HG02870 (cell line): Measurements from ENCODE around the gene FFAR3.
"Not testable (repeated sequence)": the region's sequence is repeated elsewhere in the genome, so short reads cannot be mapped to it uniquely, and the experiment has no call there.

Source experiments
- ATAC-seq: cut with Tn5 transposase; IDR thresholded peaks from one replicate; pipeline ENCODE4 v1.9.1; 2021; ENCODE audit warnings: mild to moderate bottlenecking, moderate library complexity; ENCODE audit not compliant: unreplicated experiment

The FFAR3 gene

GRCh38 chr19:35373492-35373891, 15.2 kb downstream of the FFAR3 start:
- ATAC-seq: no peak

GRCh38 chr19:35374031-35374430, 15.8 kb downstream of the FFAR3 start:
- not testable (repeated sequence) for ATAC-seq

GRCh38 chr19:35375505-35376307, 17.4 kb downstream of the FFAR3 start:
- ATAC-seq: no peak

GRCh38 chr19:35377656-35378055, 19.4 kb downstream of the FFAR3 start:
- ATAC-seq: no peak

- no peak for ATAC-seq
Observed at GRCh38 chr19:35378356-35378755, 20.1 kb downstream of the FFAR3 start.

- not testable (repeated sequence) for ATAC-seq
Observed at GRCh38 chr19:35379545-35379944, 21.3 kb downstream of the FFAR3 start.

- ATAC-seq: no peak
Observed at GRCh38 chr19:35379992-35380391, 21.7 kb downstream of the FFAR3 start.

GRCh38 chr19:35380450-35381124, 22.3 kb downstream of the FFAR3 start:
- no peak for ATAC-seq

- no peak for ATAC-seq
Observed at GRCh38 chr19:35381318-35381717, 23.1 kb downstream of the FFAR3 start.

- ATAC-seq: no peak
Observed at GRCh38 chr19:35381926-35382325, 23.7 kb downstream of the FFAR3 start.

- no peak for ATAC-seq
Observed at GRCh38 chr19:35383536-35383935, 25.3 kb downstream of the FFAR3 start.

GRCh38 chr19:35388277-35389054, 30.2 kb downstream of the FFAR3 start:
- no peak for ATAC-seq

- ATAC-seq: no peak
Observed at GRCh38 chr19:35389192-35389861, 31.1 kb downstream of the FFAR3 start.

GRCh38 chr19:35392742-35393715, 34.8 kb downstream of the FFAR3 start:
- ATAC-seq: no peak

GRCh38 chr19:35395382-35396199, 37.3 kb downstream of the FFAR3 start:
- ATAC-seq: no peak

GRCh38 chr19:35396240-35396885, 38.1 kb downstream of the FFAR3 start:
- no peak for ATAC-seq

GRCh38 chr19:35397064-35397463, 38.8 kb downstream of the FFAR3 start:
- ATAC-seq: no peak

GRCh38 chr19:35398570-35398969, 40.3 kb downstream of the FFAR3 start:
- no peak for ATAC-seq

GRCh38 chr19:35399231-35399630, 41.0 kb downstream of the FFAR3 start:
- no peak for ATAC-seq
